Stimulated activated CD4-positive, alpha-beta T cell treated with anti-CD3 and anti-CD28 coated beads, Interleukin-12 subunit alpha, Interleukin-12 subunit beta, amount 100 ng/mL, for 24 hours (primary cell): Measurements from ENCODE around the gene ULK4.

Experiments
- DNase-seq, 2 experiments: peaks; one replicate each; pipeline ENCODE4 v3.0.0-alpha.2; 2020; ENCODE audit warnings: low read depth in 2 of 2

Gene ULK4

DNA sequence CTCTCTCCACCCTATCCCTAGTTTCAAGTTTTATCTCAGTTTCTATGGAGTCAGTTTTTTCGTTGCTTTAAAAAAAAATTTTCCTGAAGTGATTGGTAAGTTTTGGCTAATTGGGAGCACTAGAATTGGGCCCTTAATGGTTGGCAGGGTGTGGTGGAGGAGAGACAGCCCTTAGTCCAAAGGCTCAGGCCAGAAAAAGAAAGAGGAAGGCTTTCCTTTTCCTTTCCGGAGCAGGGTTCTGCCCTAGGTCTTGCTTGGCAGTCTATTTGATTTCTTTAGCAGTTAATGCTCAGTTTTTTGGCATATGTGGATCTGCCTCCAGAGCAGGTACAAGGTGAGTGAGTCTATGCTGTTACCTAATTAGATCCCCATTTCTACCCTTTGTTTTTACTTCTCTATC, 739.9 kb downstream of the ULK4 start:
- no peak for DNase-seq

DNA sequence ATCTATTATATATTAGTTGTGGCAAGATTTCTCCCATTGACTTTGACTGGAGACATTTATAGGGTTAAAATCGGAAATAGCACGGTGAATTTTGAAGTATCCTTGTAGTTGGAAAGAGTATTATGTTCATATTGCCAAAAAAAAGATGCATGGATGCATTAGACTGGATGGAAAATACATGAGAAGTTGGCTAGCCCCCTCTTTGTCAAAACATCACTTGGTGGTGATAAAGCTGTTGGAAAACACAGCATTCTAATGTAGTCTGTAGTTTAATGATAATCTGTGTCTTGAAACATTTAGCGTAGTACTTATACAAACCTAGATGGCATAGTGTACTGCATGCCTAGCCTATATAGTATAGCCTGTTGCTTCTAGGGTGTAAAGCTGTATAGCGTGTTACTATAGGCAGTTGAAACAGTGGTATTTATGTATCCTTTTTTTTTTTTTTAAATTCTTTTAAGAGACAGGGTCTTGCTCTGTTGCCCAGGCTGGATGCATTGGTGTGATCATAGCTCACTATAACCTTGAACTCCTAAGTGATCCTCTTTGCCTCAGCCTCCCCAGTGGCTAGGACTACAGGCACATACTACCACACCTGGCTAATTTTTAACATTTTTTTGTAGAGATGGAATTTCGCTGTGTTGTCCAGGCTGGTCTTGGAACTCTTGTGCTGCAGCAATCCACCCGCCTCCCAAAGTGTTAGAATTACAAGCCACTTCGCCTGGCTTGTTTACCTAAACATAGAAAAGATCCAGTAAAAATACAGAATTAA, 740.8 kb downstream of the ULK4 start:
- DNase-seq = no peak

DNA sequence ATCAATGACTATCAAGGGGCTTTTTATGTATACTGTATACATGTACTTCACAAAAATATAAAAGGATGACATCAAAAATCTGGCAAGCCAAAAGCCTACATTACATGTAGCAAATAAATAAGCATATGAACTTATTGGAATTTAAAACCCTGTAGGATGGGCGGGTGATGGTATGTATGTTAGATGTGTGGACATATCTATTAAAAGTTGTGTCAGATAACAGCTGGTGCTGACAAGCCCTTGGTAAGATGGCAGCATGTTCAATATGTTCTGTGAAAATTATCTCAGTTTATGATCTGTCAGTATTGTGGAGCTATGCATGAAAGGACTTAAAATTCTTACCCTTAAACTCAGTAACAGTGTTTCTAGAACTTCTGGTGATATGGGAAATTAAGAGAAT, 742.5 kb downstream of the ULK4 start:
- DNase-seq = no peak

DNA sequence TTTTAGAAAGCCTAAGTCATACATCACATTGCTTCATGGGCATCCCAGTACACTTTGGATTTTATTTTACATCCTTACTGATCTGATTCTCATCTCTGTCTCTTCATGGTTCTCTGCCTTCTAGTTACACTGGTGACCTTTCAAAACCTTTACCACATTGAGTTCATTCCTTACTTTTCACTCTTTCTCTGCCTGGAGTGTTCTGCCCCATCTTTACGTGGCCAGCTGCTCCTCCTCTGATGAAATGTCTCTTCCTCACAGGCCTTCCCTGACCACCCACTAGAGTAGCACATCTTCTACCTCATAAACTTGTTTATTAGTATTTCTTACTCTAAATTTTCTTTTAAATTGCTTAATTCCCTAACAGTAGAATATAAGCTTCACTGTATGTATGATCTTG, 744.9 kb downstream of the ULK4 start:
- no peak for DNase-seq

DNA sequence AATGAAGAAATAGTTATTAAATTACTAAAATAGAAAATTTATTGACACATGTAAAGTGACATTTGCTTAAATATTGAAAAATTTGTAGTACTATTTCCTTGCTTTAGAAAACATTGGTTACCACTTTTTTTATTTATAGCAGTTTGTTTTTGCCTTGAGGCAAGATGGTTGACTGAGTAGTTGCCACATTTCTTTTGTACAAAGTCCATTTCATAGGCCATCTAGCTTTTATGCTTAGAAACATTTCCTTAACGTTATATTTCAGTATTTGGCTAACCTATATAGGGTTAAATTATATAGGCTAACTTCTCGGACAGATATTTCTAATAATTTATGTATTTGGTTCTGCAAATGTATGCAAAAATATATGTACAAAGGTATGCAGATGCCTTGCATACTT, 745.5 kb downstream of the ULK4 start:
- DNase-seq = no peak

DNA sequence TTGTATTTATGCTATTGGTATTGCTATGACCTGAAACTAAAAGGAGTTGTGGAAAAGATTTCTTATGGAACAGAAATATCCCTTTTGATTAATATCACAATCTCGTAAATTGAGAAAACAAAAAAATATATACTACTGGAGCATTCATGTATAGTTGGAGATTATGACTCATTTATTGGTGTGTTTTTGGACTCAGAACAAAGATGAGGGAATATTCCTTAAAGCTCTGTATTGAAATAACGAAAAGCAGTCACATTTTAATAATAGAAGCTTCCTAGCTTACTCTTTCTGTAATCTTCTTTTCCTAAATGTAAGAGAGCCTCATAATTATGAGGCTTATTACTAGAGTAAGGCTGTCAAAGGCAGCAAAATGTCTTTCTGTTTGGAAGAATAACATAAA, 748.3 kb downstream of the ULK4 start:
- DNase-seq = no peak

DNA sequence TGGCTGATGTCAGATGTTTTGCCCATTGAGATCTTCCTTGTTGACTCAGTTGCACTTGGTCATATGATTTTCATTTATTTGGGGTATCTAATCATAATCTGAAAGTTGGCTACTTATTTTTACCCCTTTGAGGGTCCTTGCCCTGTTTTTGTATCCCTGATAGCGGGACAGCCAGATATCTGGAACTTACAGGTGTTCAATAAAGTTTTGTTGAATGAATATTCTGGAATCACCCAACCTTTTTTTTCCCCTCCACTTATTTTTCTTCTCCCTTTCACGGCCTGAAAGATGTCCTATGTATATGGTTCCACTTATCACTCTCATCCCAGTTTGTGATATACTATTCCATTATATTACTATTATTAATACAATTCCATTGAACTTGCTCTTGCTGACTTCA, 749.8 kb downstream of the ULK4 start:
- no peak for DNase-seq

DNA sequence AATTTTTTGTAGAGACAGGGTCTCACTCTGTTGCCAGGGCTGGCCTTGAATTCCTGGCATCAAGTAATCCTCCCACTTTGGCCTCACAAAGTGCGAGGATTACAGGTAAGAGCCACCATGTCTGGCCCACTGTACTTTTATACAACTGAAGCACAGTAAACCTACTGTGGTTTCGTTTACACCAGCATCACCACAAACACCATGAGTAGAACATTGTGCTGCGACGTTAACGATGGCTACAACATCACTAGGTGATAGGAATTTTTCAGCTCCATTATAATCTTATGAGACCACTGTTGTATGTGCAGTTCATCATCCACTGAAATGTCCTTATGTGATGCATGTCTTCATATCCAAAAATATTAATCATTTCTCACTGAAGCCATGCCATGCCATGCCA, 750.9 kb downstream of the ULK4 start:
- no peak for DNase-seq

DNA sequence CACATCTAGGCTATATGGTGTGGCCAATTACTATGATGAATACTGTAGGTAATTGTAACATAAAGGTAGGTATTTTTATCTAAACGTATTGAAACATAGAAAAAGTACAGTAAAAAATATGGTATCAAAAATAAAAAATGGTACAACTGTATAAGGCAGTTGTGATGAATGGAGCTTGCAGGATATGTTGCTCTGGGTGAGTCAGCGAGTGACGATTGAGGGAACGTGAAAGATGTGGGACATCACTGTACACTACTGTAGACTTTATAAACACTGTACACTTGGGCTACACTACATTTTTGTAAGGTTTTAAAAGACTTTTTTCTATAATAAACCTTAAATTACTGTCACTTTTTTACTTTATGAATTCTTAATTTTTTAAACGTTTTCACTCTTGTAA, 752.3 kb downstream of the ULK4 start:
- DNase-seq = no peak

DNA sequence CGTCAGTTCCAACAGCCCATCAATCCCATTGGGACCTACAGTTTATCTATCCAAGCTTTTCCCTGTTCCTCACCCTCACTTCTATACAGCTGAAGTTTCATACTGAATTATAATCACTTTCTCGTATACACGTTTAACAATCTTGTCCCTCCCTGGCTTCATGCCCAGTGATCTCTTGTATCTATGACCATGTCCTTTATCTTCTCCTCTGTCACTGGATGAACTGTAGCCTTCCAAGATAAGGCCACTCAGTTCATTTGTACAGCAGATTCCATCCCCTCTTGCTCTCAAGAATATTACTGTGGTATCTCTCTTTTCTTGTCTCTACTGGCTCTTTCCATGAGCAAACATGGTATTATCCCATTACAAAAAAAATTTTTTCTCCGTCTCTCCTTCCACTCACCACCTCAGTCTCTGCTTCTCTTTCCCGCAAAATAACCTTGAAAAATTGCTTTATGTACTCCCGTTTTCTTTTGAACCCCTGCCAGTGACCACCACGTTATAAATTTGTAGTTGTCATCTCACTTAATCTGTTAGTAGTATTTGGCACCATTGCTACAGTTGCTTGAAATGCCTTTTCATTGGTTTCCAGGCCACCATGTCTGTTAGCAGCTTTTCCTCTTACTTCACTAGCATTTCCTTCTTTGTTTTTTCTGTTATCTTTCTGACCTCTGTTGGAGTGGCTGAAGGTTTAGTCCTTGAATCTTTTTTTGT, 753.2 kb downstream of the ULK4 start:
- no peak for DNase-seq

DNA sequence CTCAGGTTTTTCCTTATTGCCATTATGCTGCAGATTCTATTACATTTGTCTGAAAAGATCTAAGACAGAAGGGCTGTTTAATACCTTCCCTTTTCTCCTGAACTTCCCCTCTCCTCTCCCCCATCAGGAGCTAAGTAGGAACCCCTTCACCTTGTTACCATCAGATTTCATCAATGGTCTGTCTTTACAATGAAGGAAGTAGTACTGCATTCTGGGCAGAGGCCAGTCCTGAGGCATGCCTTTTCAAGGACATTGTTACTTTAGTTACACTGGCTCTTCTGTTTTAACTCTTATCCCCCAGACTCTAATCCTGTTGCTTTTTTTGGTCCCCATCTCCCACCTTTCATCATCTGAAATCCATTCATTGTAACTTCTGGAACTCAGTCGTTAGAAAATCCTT, 754.5 kb downstream of the ULK4 start:
- DNase-seq = no peak

DNA sequence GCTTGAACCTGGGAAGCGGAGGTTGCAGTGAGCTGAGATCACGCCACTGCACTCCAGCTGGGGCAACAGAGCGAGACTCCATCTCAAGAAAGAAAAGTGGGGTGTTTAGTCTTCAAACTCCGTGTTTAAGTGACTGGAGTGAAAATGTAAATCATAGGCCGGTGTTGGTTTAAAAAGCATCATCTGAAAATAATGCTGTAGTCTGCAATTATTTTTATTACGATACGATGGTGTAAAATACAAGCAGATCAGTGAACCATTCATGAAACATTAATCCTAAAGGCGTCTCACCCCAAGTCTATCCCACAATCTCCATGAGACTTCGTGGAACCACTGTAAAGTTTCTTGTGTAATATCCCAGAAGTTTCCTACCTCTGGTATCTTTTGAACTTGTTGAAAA, 756.3 kb downstream of the ULK4 start:
- DNase-seq = no peak

DNA sequence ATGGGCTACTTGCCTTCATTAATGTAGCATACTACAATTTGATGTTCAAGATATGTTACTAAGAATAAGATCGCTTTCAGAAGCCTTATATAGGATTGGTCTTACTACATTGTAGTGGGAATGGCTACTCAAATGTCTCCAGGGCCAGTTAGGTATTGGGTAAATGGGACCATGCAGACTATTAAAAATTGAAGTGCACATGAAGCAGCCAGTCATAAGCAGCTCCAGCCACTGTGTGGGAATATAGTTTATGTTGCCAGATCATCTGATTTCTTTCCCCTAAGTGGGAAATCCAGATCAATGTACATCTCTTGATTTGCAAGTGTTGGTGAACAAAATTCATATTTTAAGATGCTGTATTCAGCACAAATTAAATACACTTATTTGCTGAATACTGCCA, 757.5 kb downstream of the ULK4 start:
- no peak for DNase-seq

DNA sequence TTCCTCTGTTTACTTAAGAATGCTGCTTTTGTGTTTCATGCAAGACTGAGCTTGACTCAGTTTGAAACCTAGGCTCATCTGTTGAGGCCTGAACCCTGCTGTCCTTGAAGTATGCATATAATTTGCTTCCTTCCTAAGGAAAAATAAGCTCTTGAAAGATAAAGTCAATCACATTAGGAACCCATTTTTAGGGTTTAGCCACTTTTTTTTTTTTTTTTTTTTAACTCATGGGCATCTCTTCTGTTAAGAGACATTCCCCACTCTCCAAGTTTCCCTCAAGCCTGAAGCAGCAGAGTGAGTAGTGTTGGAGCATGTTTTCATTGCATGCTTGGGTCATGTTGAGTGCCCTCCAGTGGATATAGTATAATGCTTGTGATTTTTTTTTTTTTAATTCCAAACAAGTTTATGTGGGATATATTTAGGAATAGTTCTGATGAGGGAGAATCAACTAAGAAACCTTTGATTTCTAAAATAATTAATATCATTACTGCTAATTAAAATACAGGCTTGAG, 759.0 kb downstream of the ULK4 start:
- no peak for DNase-seq

DNA sequence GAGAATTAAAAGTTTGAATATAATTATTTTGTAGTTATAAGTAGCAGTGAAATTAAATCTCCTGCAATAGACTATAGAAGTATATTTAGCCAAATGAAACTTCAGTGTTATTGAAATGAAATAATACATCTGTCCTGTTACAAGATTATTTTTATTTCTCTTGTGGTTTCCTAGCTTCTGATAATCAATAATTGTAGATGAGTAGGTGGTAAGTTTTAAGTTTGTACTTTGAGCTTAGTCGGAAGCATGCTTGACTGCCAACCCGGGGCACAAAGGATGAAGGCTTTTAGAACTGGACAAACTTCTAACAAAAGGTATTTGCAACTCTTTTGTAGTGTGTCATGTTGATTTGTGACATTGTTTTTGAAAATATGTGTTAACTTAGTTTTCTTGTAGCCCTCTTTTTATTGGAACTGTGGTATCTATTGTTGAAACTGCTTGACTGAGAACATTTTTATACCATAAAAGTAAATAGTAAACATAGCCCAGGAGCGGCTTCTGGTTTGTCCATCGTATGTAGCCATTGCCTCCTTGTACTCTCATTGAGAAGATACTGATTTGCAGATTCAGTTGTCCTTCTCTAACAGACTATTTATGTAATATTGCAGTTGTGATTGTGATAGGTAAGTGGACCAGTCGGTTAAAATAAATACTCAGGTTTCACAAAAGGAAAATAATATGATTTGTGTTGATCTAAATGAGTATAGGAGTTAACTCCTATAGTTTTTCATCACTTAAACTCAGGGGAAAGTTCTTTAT, 759.6 kb downstream of the ULK4 start:
- DNase-seq = no peak

DNA sequence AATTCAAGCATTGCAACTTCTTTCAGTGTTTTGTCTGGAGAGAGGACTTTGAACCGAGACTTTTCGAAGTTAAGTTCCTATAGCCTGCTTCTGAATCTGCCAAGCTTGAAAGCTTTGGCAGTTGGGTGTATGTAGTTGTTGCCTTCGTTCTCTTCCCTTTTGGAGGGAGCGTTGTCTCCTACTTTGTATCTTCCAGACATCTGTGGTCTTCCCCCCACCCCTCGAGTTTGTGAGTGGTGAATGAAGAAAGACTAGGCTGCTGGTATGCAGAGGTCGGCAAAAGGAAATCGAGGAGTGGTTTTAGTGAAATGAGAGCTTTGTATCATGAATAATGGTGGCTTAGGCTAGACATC, 761.3 kb downstream of the ULK4 start:
- DNase-seq = peak in 1 of 2 experiments; percentile 3

DNA sequence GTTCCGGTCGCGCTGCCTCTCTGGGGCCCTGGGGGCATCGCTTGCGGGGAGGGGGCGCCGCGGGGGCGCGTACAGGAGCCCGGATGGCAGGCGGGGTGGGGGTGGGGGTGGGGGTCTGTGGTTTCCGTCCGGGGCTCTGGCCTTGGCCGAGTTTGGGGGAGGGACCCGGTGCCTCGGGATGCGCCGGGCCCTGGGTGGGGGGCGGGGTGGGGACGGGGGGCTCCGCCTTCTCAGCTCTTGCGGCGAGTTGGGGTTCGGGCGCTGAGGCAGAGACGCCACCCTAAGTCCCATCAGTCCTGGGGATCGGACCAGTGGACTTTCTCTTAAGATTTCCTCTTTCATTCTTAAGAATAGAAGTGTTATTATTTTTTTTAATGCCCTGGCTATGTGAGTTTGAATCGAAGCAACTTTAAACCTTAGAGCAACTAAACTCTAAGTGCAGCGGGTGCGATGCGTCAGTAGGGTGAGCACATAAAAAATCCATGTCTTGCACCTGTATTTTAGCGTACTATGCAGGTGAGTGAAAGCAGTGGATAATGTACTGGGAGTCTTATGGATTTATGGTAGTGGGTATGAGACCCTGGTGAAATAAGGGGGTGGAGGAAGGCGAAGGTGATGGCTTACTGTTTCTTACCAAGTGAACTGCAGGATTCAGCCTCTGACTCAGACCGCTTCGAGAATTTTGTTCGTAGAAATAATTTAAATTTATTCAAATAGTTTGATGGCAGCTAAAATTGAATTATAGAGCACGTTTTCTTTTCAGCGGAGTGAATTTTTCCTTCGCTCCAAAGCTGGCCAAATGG, 761.8 kb downstream of the ULK4 start:
- peak in 1 of 2 experiments; percentile 15 for DNase-seq

DNA sequence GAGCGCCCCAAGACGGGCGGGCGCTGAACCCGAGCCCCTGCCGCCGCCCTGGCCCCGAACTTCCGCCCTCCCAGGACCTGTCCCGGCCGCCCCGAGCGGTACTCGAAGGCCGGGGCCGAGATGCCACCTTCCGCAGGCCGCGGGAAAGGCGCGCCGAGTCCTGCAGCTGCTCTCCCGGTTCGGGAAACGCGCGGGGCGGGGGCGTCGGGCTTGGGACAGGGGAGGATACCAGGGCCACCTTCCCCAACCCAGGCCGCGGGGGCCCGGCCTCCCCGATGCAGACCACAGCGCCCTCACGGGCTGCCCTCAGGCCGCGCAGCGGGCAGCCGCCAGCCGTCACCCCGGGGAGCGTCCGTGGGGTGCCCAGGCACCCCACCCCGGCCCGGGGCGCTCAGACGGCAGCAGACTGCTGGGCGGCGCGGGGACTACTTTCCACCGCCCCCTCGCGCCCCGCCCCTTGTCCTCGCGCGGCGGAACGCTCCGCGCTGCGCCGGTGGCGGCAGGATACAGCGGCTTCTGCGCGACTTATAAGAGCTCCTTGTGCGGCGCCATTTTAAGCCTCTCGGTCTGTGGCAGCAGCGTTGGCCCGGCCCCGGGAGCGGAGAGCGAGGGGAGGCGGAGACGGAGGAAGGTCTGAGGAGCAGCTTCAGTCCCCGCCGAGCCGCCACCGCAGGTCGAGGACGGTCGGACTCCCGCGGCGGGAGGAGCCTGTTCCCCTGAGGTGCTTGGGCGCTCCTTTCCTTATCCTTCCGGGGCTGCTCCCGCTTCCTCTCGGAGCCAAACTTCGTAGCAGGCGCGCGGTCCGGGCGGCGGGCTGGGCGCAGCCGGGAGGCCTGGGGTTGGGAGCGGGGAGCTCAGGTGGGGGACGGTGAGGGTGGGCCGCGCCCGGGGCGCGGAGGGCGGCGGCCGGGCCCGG, 762.7 kb downstream of the ULK4 start, which contains the start of gene CTNNB1:
CTNNB1 (plus strand) TSS at position 556 of the 916 bp plus-strand sequence. CDS start 24,564 bp downstream, outside the sequence.
- DNase-seq = peak; percentile 83 to 87

DNA sequence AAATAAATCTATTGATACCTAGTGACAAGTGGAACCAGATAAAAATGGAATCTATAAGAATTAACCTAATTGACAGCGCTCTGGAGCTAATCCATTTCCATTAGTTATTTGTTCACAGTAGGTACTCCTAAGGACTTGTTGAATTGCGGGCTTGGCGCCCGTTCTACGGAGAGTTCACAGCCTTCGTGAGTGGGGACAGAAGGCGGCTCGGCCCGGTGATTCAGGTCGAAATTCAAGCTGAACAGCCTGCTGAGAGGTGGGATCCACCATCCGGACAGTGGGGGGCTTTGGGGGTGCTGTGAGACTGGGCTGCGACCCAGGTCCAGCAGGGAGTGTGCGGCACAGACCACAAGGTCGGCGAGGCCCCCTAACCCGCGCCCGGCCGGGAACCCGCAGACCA, 763.4 kb downstream of the ULK4 start:
- DNase-seq = peak in 1 of 2 experiments; percentile 7

DNA sequence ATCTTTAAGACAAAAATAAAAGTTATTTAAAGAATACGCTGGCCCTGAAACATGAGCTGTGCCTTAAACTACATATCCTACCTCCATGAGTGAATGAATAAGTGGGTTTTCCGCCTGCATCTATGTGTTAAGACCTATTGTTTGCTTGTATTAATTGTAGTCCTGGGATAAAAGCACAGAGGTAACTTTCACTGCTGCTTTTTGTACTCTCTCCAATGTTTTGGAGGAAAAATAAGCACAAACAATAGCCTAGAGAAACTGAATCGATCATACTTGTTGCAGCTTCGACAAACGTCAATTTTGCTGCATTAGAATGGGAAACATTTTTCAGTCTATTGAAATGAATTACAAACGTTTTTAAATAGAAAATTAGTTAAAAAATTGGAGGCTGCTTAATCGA, 763.9 kb downstream of the ULK4 start:
- no peak for DNase-seq
